HPDE6-E6E7 (cell line): Measurements from ENCODE around the gene PARP1.

ENCODE experiments used
- DNase-seq: peaks from one replicate; pipeline ENCODE4 v3.0.0; 2011; ENCODE audit warnings: missing footprints; ENCODE audit errors: extremely low spot score

PARP1 gene

GRCh38 chr1:226378071-226378470, 29.8 kb downstream of the PARP1 start:
- no peak for DNase-seq

GRCh38 chr1:226376300-226376699, 31.6 kb downstream of the PARP1 start:
- no peak for DNase-seq

- DNase-seq = no peak
Measured at GRCh38 chr1:226373376-226373775, 34.5 kb downstream of the PARP1 start.

GRCh38 chr1:226372885-226373284, 35.0 kb downstream of the PARP1 start:
- no peak for DNase-seq

- no peak for DNase-seq
Measured at GRCh38 chr1:226371866-226372490, 35.9 kb downstream of the PARP1 start.

- no peak for DNase-seq
Measured at GRCh38 chr1:226371027-226371694, 36.7 kb downstream of the PARP1 start.

- DNase-seq = no peak
Measured at GRCh38 chr1:226370144-226370923, 37.6 kb downstream of the PARP1 start.

GRCh38 chr1:226369110-226369509, 38.8 kb downstream of the PARP1 start:
- no peak for DNase-seq

GRCh38 chr1:226366290-226366689, 41.6 kb downstream of the PARP1 start:
- DNase-seq = no peak

- DNase-seq = no peak
Measured at GRCh38 chr1:226365831-226366231, 42.1 kb downstream of the PARP1 start.

GRCh38 chr1:226364901-226365565, 42.9 kb downstream of the PARP1 start:
- no peak for DNase-seq

GRCh38 chr1:226364514-226364899, 43.4 kb downstream of the PARP1 start:
- no peak for DNase-seq

- DNase-seq = no peak
Measured at GRCh38 chr1:226363801-226364513, 43.9 kb downstream of the PARP1 start.

GRCh38 chr1:226362891-226363447, 44.9 kb downstream of the PARP1 start:
- DNase-seq = no peak

GRCh38 chr1:226362361-226362760, 45.5 kb downstream of the PARP1 start:
- no peak for DNase-seq

- DNase-seq = no peak
Measured at GRCh38 chr1:226360106-226360746, 47.7 kb downstream of the PARP1 start.

GRCh38 chr1:226357416-226357815, 50.5 kb downstream of the PARP1 start:
- DNase-seq = no peak

GRCh38 chr1:226355669-226356551, 52.0 kb downstream of the PARP1 start:
- no peak for DNase-seq

GRCh38 chr1:226355016-226355415, 52.9 kb downstream of the PARP1 start:
- no peak for DNase-seq
